A549 (cell line): ENCODE results near the gene PLCB4. TPM values are rescaled to one million over a fixed set of nuclear protein-coding genes. Genes with fewer than 3 reads are reported as not detected.
A peak's percentile ranks its signal among the peaks of the same experiment; 100 is the strongest.

ENCODE experiments used
- ATAC-seq, 2 experiments: fragments of 200-7000 bp in 1 of 2; fragments of >200 bp in 1 of 2; cut with Nextera tagmentation in 1 of 2; cut with Tn5 transposase in 1 of 2; 3 replicates each; pipeline versions ENCODE4 v1.8.0 to v1.9.1; 2018 to 2020; ENCODE audit warnings: mild to moderate bottlenecking in 1 of 2, moderate library complexity in 1 of 2
- CTCF ChIA-PET: fragments of 300-600 bp; sonication (Branson Sonifier 250); formaldehyde crosslinking; extraction: SDS; loops from one replicate; lab custom pipeline; 2021; ENCODE audit warnings: antibody characterized with exemption, inconsistent platforms; lab: Yijun Ruan, JAX
- POLR2A ChIA-PET: fragments of 350-600 bp; formaldehyde crosslinking; extraction: SDS; loops from one replicate; lab custom pipeline; 2021; ENCODE audit warnings: antibody characterized with exemption, inconsistent platforms; lab: Yijun Ruan, JAX
- DNase-seq, 2 experiments: peaks; one replicate each; pipeline versions ENCODE4 v3.0.0 to v3.0.0-alpha.2; 2011 to 2016; ENCODE audit warnings: low read depth in 1 of 2, low spot score in 1 of 2
- FAIRE-seq: peaks from 2 replicates; lab custom pipeline; 2011; peaks lifted over from hg19 to GRCh38; lab: Jason Lieb, UNC
- H3K27ac ChIP-seq, 2 experiments: fragments of >200 bp; sonication (Bioruptor Twin); formaldehyde crosslinking; 3 replicates each; pipeline ENCODE4 v1.5.1; 2016 to 2017
- H3K4me1 ChIP-seq: fragments of >200 bp; sonication (Bioruptor Twin); formaldehyde crosslinking; 3 replicates; pipeline ENCODE4 v1.6.1; 2016
- H3K4me2 ChIP-seq: fragments of >200 bp; sonication (Bioruptor Twin); formaldehyde crosslinking; 3 replicates; pipeline ENCODE4 v1.6.1; 2016
- H3K4me3 ChIP-seq: fragments of >200 bp; sonication (Bioruptor Twin); formaldehyde crosslinking; 3 replicates; pipeline ENCODE4 v1.5.1; 2016
- H3K9me3 ChIP-seq: fragments of >200 bp; sonication (Bioruptor Twin); formaldehyde crosslinking; 3 replicates; pipeline ENCODE4 v1.6.1; 2016
- CBX8 ChIP-seq: fragments of 200-600 bp; sonication (generic); IDR thresholded peaks from 2 replicates; pipeline ENCODE4 v1.6.1; 2016
- CHD4 ChIP-seq: fragments of 200-600 bp; sonication (generic); IDR thresholded peaks from 2 replicates; pipeline ENCODE4 v1.6.1; 2016; ENCODE audit warnings: antibody characterized with exemption, mild to moderate bottlenecking, borderline replicate concordance
- FOSB ChIP-seq: fragments of 250-450 bp; sonication (Bioruptor Pico); IDR thresholded peaks from 2 replicates; pipeline ENCODE4 v1.5.0; 2020; ENCODE audit warnings: mild to moderate bottlenecking, moderate library complexity
- FOXS1 ChIP-seq: fragments of 250-450 bp; sonication (Bioruptor Pico); IDR thresholded peaks from 2 replicates; pipeline ENCODE4 v1.5.0; 2020; ENCODE audit warnings: mild to moderate bottlenecking, moderate library complexity
- HDAC2 ChIP-seq: fragments of 200-600 bp; sonication (generic); IDR thresholded peaks from 2 replicates; pipeline ENCODE4 v1.6.1; 2016
- HEYL ChIP-seq: fragments of 250-450 bp; sonication (Bioruptor Pico); IDR thresholded peaks from 2 replicates; pipeline ENCODE4 v1.8.0; 2021; ENCODE audit warnings: mild to moderate bottlenecking, moderate library complexity
- JUNB ChIP-seq: fragments of >200 bp; sonication (Bioruptor Twin); formaldehyde crosslinking; IDR thresholded peaks from 2 replicates; pipeline ENCODE4 v1.6.1; 2016
- KDM1A ChIP-seq: fragments of 200-600 bp; sonication (generic); IDR thresholded peaks from 2 replicates; pipeline ENCODE4 v1.6.1; 2016; ENCODE audit warnings: low read depth, mild to moderate bottlenecking
- MYC ChIP-seq: IDR thresholded peaks from 2 replicates; pipeline ENCODE4 v1.6.1; 2012; ENCODE audit warnings: mild to moderate bottlenecking, inconsistent platforms, low read length, improper control_type of control experiment, borderline replicate concordance
- PHF8 ChIP-seq: fragments of 200-600 bp; sonication (generic); IDR thresholded peaks from 2 replicates; pipeline ENCODE4 v1.6.1; 2016; ENCODE audit warnings: low read depth, mild to moderate bottlenecking, antibody characterized with exemption, moderate library complexity, borderline replicate concordance
- POLR2A ChIP-seq: IDR thresholded peaks from 2 replicates; pipeline ENCODE4 v1.6.1; 2012; ENCODE audit warnings: mild to moderate bottlenecking, low read length
- POLR2AphosphoS2 ChIP-seq: conservative IDR thresholded peaks from 2 replicates; pipeline ENCODE4 v1.6.1; 2012; ENCODE audit warnings: low read length, improper control_type of control experiment, inconsistent platforms
- RCOR1 ChIP-seq: fragments of 150-350 bp; IDR thresholded peaks from 2 replicates; pipeline ENCODE4 v1.6.1; 2014; ENCODE audit warnings: antibody characterized with exemption, low read length, low read depth
- RFX5 ChIP-seq: fragments of 450-650 bp; IDR thresholded peaks from 2 replicates; pipeline ENCODE4 v1.7.1; 2014; ENCODE audit warnings: antibody characterized with exemption, mild to moderate bottlenecking, moderate library complexity
- TFCP2L1 ChIP-seq: fragments of 250-450 bp; sonication (Bioruptor Pico); IDR thresholded peaks from 2 replicates; pipeline ENCODE4 v1.5.0; 2021; ENCODE audit warnings: mild to moderate bottlenecking
- ZSCAN20 ChIP-seq: fragments of 250-450 bp; sonication (Bioruptor Pico); IDR thresholded peaks from 2 replicates; pipeline ENCODE4 v1.8.0; 2022; ENCODE audit warnings: mild to moderate bottlenecking, moderate library complexity
- WGBS: methylation state at CpG from one replicate; pipeline ENCODE4 v1.1.6; 2017; ENCODE audit errors: missing lambda C conversion rate; 5-methylcytosine and 5-hydroxymethylcytosine counted together
- polyA plus RNA-seq, 4 experiments: library from polyadenylated mRNA; depleted of rRNA in 3 of 4; stranded (reverse); fragments of >200 nt; fragmentation: RNase III in 1 of 4; extraction: RNeasy Plus Mini Kit Qiagen cat#74134 plus additional on column Dnase treatment in 1 of 4; gene quantifications; 2 replicates in 3 of 4; 3 replicates in 1 of 4; pipeline ENCODE4 v1.2.3, GENCODE V29; 2011 to 2017
- TF ChIP-seq, protein P1 (sequence below): fragments of 250-450 bp; sonication (Bioruptor Pico); IDR thresholded peaks from 2 replicates; pipeline ENCODE4 v1.5.0; 2020; ENCODE audit warnings: low read depth, mild to moderate bottlenecking, moderate library complexity
- TF ChIP-seq, protein P2 (sequence below): fragments of 200-600 bp; sonication (generic); IDR thresholded peaks from 2 replicates; pipeline ENCODE4 v1.6.1; 2016; ENCODE audit warnings: antibody characterized with exemption, mild to moderate bottlenecking, moderate library complexity
- TF ChIP-seq, protein P3 (sequence below): IDR thresholded peaks from 2 replicates; pipeline ENCODE4 v1.6.1; 2012; ENCODE audit warnings: low read depth, borderline replicate concordance
- TF ChIP-seq, protein P4 (sequence below): fragments of >200 bp; sonication (Bioruptor Twin); formaldehyde crosslinking; IDR thresholded peaks from 3 replicates; pipeline ENCODE4 v1.6.1; 2016
- TF ChIP-seq, protein P5 (sequence below): fragments of >200 bp; sonication (Bioruptor Twin); formaldehyde crosslinking; IDR thresholded peaks from 2 replicates; pipeline ENCODE4 v1.6.1; 2016

The PLCB4 gene
- polyA plus RNA-seq, 2 of the 4 experiments (the other 2 are of a cell fraction): 17.1 to 32.1 TPM

DNA sequence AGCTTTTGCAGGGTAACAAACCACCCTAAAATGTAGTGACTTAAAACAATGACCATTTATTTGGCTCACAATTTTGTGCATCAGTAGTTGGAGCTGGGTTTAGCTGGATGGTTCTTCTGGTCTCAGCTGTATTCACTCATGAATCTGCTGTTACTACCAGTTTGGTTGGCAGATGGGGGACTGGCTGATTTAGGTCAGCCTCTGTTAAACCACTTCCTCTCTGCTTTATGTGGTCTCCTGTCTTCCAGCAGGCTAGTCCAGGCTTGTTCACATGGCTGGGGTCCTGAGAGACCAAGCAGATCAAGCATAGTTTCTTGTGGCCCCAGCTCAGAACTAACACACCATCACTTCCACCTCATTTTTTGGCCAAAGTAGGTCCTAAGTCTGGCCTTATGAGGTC lies 378.3 kb downstream of the PLCB4 start:
- ChIA-PET CTCF (interaction anchor here (0.6 to 7.7 kb wide), 5 partner anchors 9 to 170 kb away, joined by 3 to 51 read pairs (median 5); no protein-coding TSS in a partner anchor), POLR2A (no interaction called here)
- Histone ChIP-seq H3K4me3 (no peak overlapping the region), H3K4me1 (no peaks in the 10 kb centered on the region), H3K9me3 (no peaks in the 10 kb centered on the region), H3K4me2 (no peak overlapping the region), H3K27ac (0 out of 6 replicates have a peak overlapping the region, but pooled peaks of 1 of the 2 experiments have one; percentile 2)
- DNase-seq (no peak), FAIRE-seq (no peak), ATAC-seq (no peak)
- TF ChIP-seq, protein P1, sequence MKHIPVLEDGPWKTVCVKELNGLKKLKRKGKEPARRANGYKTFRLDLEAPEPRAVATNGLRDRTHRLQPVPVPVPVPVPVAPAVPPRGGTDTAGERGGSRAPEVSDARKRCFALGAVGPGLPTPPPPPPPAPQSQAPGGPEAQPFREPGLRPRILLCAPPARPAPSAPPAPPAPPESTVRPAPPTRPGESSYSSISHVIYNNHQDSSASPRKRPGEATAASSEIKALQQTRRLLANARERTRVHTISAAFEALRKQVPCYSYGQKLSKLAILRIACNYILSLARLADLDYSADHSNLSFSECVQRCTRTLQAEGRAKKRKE: no peak
- TF ChIP-seq, protein P2, sequence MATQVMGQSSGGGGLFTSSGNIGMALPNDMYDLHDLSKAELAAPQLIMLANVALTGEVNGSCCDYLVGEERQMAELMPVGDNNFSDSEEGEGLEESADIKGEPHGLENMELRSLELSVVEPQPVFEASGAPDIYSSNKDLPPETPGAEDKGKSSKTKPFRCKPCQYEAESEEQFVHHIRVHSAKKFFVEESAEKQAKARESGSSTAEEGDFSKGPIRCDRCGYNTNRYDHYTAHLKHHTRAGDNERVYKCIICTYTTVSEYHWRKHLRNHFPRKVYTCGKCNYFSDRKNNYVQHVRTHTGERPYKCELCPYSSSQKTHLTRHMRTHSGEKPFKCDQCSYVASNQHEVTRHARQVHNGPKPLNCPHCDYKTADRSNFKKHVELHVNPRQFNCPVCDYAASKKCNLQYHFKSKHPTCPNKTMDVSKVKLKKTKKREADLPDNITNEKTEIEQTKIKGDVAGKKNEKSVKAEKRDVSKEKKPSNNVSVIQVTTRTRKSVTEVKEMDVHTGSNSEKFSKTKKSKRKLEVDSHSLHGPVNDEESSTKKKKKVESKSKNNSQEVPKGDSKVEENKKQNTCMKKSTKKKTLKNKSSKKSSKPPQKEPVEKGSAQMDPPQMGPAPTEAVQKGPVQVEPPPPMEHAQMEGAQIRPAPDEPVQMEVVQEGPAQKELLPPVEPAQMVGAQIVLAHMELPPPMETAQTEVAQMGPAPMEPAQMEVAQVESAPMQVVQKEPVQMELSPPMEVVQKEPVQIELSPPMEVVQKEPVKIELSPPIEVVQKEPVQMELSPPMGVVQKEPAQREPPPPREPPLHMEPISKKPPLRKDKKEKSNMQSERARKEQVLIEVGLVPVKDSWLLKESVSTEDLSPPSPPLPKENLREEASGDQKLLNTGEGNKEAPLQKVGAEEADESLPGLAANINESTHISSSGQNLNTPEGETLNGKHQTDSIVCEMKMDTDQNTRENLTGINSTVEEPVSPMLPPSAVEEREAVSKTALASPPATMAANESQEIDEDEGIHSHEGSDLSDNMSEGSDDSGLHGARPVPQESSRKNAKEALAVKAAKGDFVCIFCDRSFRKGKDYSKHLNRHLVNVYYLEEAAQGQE: no peak
- no peak for TF ChIP-seq PHF8

DNA sequence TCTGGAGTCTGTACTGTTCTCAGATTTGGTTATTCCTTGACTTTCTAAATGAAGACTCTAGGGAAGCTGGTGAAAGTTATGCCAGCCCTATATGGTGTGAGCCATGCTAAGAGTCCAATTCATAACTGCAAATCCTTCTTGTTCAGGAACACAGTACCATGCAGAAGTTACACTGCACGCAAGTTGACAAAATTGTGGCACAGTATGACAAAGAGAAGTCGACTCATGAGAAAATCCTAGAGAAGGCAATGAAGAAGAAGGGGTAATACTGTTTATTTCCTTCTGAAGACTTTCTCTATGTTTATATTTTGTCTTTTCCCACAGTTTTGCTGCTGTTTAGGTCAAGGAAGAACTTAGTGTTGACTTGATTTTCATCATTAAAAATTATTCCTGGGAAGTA lies 384.3 kb downstream of the PLCB4 start:
- DNase-seq (no peak), FAIRE-seq (no peak), ATAC-seq (no peak)
- H3K27ac ChIP-seq: no peak overlapping the region
- H3K4me2 ChIP-seq: no peak overlapping the region
- no peaks in the 10 kb centered on the region for H3K9me3 ChIP-seq
- WGBS: 72% methylated on average over 2 of the region's 2 CpGs
- POLR2A ChIA-PET: no interaction called here
- no peak for TF ChIP-seq HDAC2
- TF ChIP-seq KDM1A: no peak
- TF ChIP-seq, protein P3, sequence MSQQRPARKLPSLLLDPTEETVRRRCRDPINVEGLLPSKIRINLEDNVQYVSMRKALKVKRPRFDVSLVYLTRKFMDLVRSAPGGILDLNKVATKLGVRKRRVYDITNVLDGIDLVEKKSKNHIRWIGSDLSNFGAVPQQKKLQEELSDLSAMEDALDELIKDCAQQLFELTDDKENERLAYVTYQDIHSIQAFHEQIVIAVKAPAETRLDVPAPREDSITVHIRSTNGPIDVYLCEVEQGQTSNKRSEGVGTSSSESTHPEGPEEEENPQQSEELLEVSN: no peak
- no peak for TF ChIP-seq HEYL (CRISPR knock-in tag)
- no peak for TF ChIP-seq CBX8
- no peak for TF ChIP-seq JUNB
- TF ChIP-seq ZSCAN20 (CRISPR knock-in tag): no peak
- TF ChIP-seq, protein P4, sequence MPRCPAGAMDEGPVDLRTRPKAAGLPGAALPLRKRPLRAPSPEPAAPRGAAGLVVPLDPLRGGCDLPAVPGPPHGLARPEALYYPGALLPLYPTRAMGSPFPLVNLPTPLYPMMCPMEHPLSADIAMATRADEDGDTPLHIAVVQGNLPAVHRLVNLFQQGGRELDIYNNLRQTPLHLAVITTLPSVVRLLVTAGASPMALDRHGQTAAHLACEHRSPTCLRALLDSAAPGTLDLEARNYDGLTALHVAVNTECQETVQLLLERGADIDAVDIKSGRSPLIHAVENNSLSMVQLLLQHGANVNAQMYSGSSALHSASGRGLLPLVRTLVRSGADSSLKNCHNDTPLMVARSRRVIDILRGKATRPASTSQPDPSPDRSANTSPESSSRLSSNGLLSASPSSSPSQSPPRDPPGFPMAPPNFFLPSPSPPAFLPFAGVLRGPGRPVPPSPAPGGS: no peak
- TF ChIP-seq CHD4: no peak
- no peak for TF ChIP-seq POLR2A
- TF ChIP-seq FOXS1 (CRISPR knock-in tag): no peak
- no peak for TF ChIP-seq FOSB (CRISPR knock-in tag)
- TF ChIP-seq RCOR1: no peak
- no peak for TF ChIP-seq POLR2AphosphoS2
- no peak for TF ChIP-seq PHF8
- TF ChIP-seq RFX5: no peak
- TF ChIP-seq TFCP2L1: no peak
- TF ChIP-seq MYC: no peak
- TF ChIP-seq, protein P5, sequence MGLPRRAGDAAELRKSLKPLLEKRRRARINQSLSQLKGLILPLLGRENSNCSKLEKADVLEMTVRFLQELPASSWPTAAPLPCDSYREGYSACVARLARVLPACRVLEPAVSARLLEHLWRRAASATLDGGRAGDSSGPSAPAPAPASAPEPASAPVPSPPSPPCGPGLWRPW: no peak
- no peaks in the 10 kb centered on the region for H3K4me1 ChIP-seq
- no peak overlapping the region for H3K4me3 ChIP-seq
- CTCF ChIA-PET: interaction anchor here (0.9 to 1.5 kb wide), 4 partner anchors 37 to 164 kb away, joined by 3 to 5 read pairs (median 3); no protein-coding TSS in a partner anchor
